ENCODE measurements around the gene UBE2E3. TPM values are rescaled to one million over a fixed set of nuclear protein-coding genes. Genes with fewer than 3 reads are reported as not detected.

Gene UBE2E3
- total and polyA plus RNA-seq, 4 donors: 21.3 to 51.5 (median 32.0) TPM

- Histone ChIP-seq H3K4me1 (ENCODE audit: control insufficient read depth in 4 of 4, insufficient read depth in 4 of 4, low read length in 3 of 4) (no peaks in the 10 kb centered on the region), H3K4me3 (ENCODE audit: low read depth in 1 of 3, low read length in 3 of 3) (no peak overlapping the region), H3K9ac (ENCODE audit: low read depth in 1 of 2, low read length in 2 of 2) (no peak overlapping the region), H3K36me3 (ENCODE audit: control insufficient read depth in 4 of 4, insufficient read depth in 3 of 4, low read depth in 1 of 4, low read length in 3 of 4) (no peaks in the 10 kb centered on the region), H3K9me3 (ENCODE audit: control insufficient read depth in 4 of 4, low read length in 3 of 4) (no peaks in the 10 kb centered on the region), H3K27ac (ENCODE audit: low read depth in 1 of 2, low read length in 2 of 2) (no peak overlapping the region), H3K27me3 (ENCODE audit: control insufficient read depth in 4 of 4, insufficient read depth in 4 of 4, low read length in 3 of 4) (no peaks in the 10 kb centered on the region)
- 81% methylated on average over 1 of the region's 1 CpG for WGBS
- DNase-seq (ENCODE audit: low spot score): no peak
- TF ChIP-seq RXRA (IDR thresholded peaks at IDR 0.05): no peak
Observed at GRCh38 chr2:180947208-180947689, 33.2 kb upstream of the UBE2E3 start.

GRCh38 chr2:180949896-180950295, 30.5 kb upstream of the UBE2E3 start:
- H3K27ac ChIP-seq (ENCODE audit: low read depth in 1 of 2, low read length in 2 of 2): no peak overlapping the region
- H3K9ac ChIP-seq (ENCODE audit: low read depth in 1 of 2, low read length in 2 of 2): no peak overlapping the region
- no peak for TF ChIP-seq ATF3 (IDR thresholded peaks at IDR 0.05)
- no peak for TF ChIP-seq JUND (IDR thresholded peaks at IDR 0.05)
- TF ChIP-seq, protein P1, sequence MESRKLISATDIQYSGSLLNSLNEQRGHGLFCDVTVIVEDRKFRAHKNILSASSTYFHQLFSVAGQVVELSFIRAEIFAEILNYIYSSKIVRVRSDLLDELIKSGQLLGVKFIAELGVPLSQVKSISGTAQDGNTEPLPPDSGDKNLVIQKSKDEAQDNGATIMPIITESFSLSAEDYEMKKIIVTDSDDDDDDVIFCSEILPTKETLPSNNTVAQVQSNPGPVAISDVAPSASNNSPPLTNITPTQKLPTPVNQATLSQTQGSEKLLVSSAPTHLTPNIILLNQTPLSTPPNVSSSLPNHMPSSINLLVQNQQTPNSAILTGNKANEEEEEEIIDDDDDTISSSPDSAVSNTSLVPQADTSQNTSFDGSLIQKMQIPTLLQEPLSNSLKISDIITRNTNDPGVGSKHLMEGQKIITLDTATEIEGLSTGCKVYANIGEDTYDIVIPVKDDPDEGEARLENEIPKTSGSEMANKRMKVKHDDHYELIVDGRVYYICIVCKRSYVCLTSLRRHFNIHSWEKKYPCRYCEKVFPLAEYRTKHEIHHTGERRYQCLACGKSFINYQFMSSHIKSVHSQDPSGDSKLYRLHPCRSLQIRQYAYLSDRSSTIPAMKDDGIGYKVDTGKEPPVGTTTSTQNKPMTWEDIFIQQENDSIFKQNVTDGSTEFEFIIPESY (IDR thresholded peaks at IDR 0.05): no peak
- no peak for TF ChIP-seq SP1 (IDR thresholded peaks at IDR 0.05)
- no peak for TF ChIP-seq GABPA (IDR thresholded peaks at IDR 0.05 in 1 of 2, conservative IDR thresholded peaks at IDR 0.05 in 1 of 2)
- TF ChIP-seq HNF4G (IDR thresholded peaks at IDR 0.05): no peak
- no peak for TF ChIP-seq HNF4A (conservative IDR thresholded peaks at IDR 0.05)
- TF ChIP-seq FOXA2 (IDR thresholded peaks at IDR 0.05): no peak
- TF ChIP-seq YY1 (IDR thresholded peaks at IDR 0.05): no peak
- no peak for TF ChIP-seq RAD21 (IDR thresholded peaks at IDR 0.05)
- TF ChIP-seq MAX (IDR thresholded peaks at IDR 0.05): no peak
- no peak for TF ChIP-seq NR2F2 (IDR thresholded peaks at IDR 0.05)
- no peak for TF ChIP-seq TAF1 (conservative IDR thresholded peaks at IDR 0.05)
- TF ChIP-seq, protein P2, sequence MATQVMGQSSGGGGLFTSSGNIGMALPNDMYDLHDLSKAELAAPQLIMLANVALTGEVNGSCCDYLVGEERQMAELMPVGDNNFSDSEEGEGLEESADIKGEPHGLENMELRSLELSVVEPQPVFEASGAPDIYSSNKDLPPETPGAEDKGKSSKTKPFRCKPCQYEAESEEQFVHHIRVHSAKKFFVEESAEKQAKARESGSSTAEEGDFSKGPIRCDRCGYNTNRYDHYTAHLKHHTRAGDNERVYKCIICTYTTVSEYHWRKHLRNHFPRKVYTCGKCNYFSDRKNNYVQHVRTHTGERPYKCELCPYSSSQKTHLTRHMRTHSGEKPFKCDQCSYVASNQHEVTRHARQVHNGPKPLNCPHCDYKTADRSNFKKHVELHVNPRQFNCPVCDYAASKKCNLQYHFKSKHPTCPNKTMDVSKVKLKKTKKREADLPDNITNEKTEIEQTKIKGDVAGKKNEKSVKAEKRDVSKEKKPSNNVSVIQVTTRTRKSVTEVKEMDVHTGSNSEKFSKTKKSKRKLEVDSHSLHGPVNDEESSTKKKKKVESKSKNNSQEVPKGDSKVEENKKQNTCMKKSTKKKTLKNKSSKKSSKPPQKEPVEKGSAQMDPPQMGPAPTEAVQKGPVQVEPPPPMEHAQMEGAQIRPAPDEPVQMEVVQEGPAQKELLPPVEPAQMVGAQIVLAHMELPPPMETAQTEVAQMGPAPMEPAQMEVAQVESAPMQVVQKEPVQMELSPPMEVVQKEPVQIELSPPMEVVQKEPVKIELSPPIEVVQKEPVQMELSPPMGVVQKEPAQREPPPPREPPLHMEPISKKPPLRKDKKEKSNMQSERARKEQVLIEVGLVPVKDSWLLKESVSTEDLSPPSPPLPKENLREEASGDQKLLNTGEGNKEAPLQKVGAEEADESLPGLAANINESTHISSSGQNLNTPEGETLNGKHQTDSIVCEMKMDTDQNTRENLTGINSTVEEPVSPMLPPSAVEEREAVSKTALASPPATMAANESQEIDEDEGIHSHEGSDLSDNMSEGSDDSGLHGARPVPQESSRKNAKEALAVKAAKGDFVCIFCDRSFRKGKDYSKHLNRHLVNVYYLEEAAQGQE (IDR thresholded peaks at IDR 0.05): no peak
- H3K36me3 ChIP-seq (ENCODE audit: control insufficient read depth in 4 of 4, insufficient read depth in 3 of 4, low read depth in 1 of 4, low read length in 3 of 4): no peaks in the 10 kb centered on the region
- H3K9me3 ChIP-seq (ENCODE audit: control insufficient read depth in 4 of 4, low read length in 3 of 4): no peaks in the 10 kb centered on the region
- H3K27me3 ChIP-seq (ENCODE audit: control insufficient read depth in 4 of 4, insufficient read depth in 4 of 4, low read length in 3 of 4): no peaks in the 10 kb centered on the region
- DNase-seq (ENCODE audit: low spot score): no peak
- 94% methylated on average over 1 of the region's 1 CpG for WGBS
- no peak overlapping the region for H3K4me3 ChIP-seq (ENCODE audit: low read depth in 1 of 3, low read length in 3 of 3)
- no peaks in the 10 kb centered on the region for H3K4me1 ChIP-seq (ENCODE audit: control insufficient read depth in 4 of 4, insufficient read depth in 4 of 4, low read length in 3 of 4)

Measured in liver (tissue), 9 donors.